Mucosa of descending colon (tissue), 3 donors: ENCODE measurements around the gene OR13C9. TPM values are rescaled to one million over a fixed set of nuclear protein-coding genes. Genes with fewer than 3 reads are reported as not detected.

Experiments used
- ATAC-seq: fragments of 200-7000 bp; cut with Tn5 transposase; one replicate; pipeline ENCODE4 v1.9.1; 2020; ENCODE audit warnings: mild to moderate bottlenecking, moderate library complexity
- DNase-seq, 3 donors: peaks; one replicate each; pipeline ENCODE4 v3.0.0-alpha.2; 2020
- H3K36me3 ChIP-seq: fragments of 200-600 bp; one replicate; pipeline ENCODE4 v1.8.0; 2021; ENCODE audit warnings: low read depth, mild to moderate bottlenecking
- H3K4me1 ChIP-seq: fragments of 200-600 bp; one replicate; pipeline ENCODE4 v1.8.0; 2021; ENCODE audit warnings: low read depth, mild to moderate bottlenecking
- H3K4me3 ChIP-seq: fragments of 200-600 bp; one replicate; pipeline ENCODE4 v1.8.0; 2021; ENCODE audit warnings: mild to moderate bottlenecking
- H3K9me3 ChIP-seq: fragments of 200-600 bp; one replicate; pipeline ENCODE4 v1.8.0; 2021; ENCODE audit warnings: mild to moderate bottlenecking
- intact Hi-C, 2 donors: fragments of 100-400 bp; cut with DNase I in 1 of 2; cut with micrococcal nuclease in 1 of 2; formaldehyde crosslinking; loops; one replicate each; pipeline versions ENCODE4 v1.11.0 to v1.11.1; 2022; cut with DNase I, micrococcal nuclease
- total RNA-seq, 3 donors: library from RNA; stranded (reverse); fragmentation: NEBNext Ultra II Directional in 2 of 3; extraction: Animal tissue kit (Norgen Biotek cat#: 25700) in 2 of 3; gene quantifications; one replicate each; pipeline versions ENCODE4 v1.2.1 to v1.2.4, GENCODE V29; 2021 to 2023
- TF ChIP-seq, protein P1 (sequence below): fragments of 200-600 bp; IDR thresholded peaks from one replicate; pipeline ENCODE4 v1.8.0; 2022; ENCODE audit warnings: antibody characterized with exemption, mild to moderate bottlenecking
- donor health status: DM: no; HTN: no; CAD: no; lungs with moderate emphysema.
- donor health status: DM: no; HTN: no; CAD: no.
- donor health status: DM: no; HTN: yes; CAD: no.

OR13C9 gene
- total RNA-seq, 3 donors from 2014 or later, result not detected

DNA sequence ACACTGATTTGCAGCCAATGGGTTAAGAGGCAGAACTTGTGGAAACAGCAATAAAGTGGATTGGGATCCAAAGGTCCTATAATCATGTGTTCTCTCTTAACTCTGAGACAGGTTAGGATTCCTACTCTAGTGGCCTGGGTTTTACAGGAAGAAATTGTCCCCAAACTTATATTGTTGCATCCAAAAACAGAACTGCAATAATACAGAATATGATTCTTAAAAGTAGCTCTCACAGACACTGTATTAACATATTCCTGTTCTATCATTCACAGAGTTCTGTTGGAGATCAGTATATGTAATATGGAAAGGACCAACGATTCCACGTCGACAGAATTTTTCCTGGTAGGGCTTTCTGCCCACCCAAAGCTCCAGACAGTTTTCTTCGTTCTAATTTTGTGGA lies 49.1 kb downstream of the OR13C9 start, which contains the start of gene OR13C8:
TSS of gene OR13C8 (plus strand) at position 301 of the 400 bp plus-strand sequence. CDS start at position 301, 0 bp downstream.
- Histone ChIP-seq H3K4me1 (no peaks in the 10 kb centered on the region), H3K9me3 (peaks cover 12% of the 10 kb centered on the region), H3K36me3 (no peaks in the 10 kb centered on the region), H3K4me3 (no peak within 1 kb of the TSS)
- TF ChIP-seq, protein P1, sequence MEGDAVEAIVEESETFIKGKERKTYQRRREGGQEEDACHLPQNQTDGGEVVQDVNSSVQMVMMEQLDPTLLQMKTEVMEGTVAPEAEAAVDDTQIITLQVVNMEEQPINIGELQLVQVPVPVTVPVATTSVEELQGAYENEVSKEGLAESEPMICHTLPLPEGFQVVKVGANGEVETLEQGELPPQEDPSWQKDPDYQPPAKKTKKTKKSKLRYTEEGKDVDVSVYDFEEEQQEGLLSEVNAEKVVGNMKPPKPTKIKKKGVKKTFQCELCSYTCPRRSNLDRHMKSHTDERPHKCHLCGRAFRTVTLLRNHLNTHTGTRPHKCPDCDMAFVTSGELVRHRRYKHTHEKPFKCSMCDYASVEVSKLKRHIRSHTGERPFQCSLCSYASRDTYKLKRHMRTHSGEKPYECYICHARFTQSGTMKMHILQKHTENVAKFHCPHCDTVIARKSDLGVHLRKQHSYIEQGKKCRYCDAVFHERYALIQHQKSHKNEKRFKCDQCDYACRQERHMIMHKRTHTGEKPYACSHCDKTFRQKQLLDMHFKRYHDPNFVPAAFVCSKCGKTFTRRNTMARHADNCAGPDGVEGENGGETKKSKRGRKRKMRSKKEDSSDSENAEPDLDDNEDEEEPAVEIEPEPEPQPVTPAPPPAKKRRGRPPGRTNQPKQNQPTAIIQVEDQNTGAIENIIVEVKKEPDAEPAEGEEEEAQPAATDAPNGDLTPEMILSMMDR, result no peak
- no peak for ATAC-seq
- intact Hi-C loops, result no loop called here
- no peak for DNase-seq

Other genes with a start within 250 kb of the OR13C9 start
- gene OR13F1, start 113.9 kb downstream of the OR13C9 start, total RNA-seq, result not detected
- gene OR13C4, start 91.0 kb downstream of the OR13C9 start, total RNA-seq, result not detected
- gene OR13C3, start 81.3 kb downstream of the OR13C9 start, total RNA-seq, result not detected
- not detected for gene OR13C8, start 49.0 kb downstream of the OR13C9 start, total RNA-seq
- not detected for gene OR13C5, start 18.8 kb downstream of the OR13C9 start, total RNA-seq
- gene OR13C2, start 12.6 kb downstream of the OR13C9 start, total RNA-seq, result not detected
- gene OR13D1, start 76.3 kb upstream of the OR13C9 start, total RNA-seq, result not detected
- 10 to 100 TPM; 23.7 to 51.2 (median 34.6) TPM for gene NIPSNAP3A, start 129.5 kb upstream of the OR13C9 start, total RNA-seq
- 1 to 10 TPM in 2 of 3 donors, under 1 TPM in 1; 0.98 to 1.3 (median 1.1) TPM for gene NIPSNAP3B, start 145.9 kb upstream of the OR13C9 start, total RNA-seq